ENCODE results near the gene CNTNAP3. TPM values are rescaled to one million over a fixed set of nuclear protein-coding genes. Genes with fewer than 3 reads are reported as not detected.
"Not testable (repeated sequence)": the region's sequence is repeated elsewhere in the genome, so short reads cannot be mapped to it uniquely, and the experiment has no call there.

CNTNAP3 gene
- total RNA-seq, 1 donor from 2014 or later = 22.3 TPM

GRCh38 chr9:39078621-39079256 lies 209.2 kb downstream of the CNTNAP3 start:
- DNase-seq (ENCODE audit: low spot score); H3K4me3 Mint-ChIP-seq (ENCODE audit: unreplicated experiment); H3K27me3 Mint-ChIP-seq (ENCODE audit: low read depth); H3K36me3 Mint-ChIP-seq (ENCODE audit: low read depth); H3K9me3 Mint-ChIP-seq (ENCODE audit: low read depth); H3K27ac Mint-ChIP-seq (ENCODE audit: unreplicated experiment); H3K4me1 Mint-ChIP-seq (ENCODE audit: low read depth): not testable (repeated sequence)
- peak; percentile 49 for TF ChIP-seq CTCF (IDR thresholded peaks at IDR 0.05)

GRCh38 chr9:39073537-39073936 lies 214.4 kb downstream of the CNTNAP3 start:
- not testable (repeated sequence) for H3K4me3 Mint-ChIP-seq (ENCODE audit: unreplicated experiment); DNase-seq (ENCODE audit: low spot score); H3K9me3 Mint-ChIP-seq (ENCODE audit: low read depth); H3K4me1 Mint-ChIP-seq (ENCODE audit: low read depth); H3K27ac Mint-ChIP-seq (ENCODE audit: unreplicated experiment); H3K27me3 Mint-ChIP-seq (ENCODE audit: low read depth); H3K36me3 Mint-ChIP-seq (ENCODE audit: low read depth)

- H3K27me3 Mint-ChIP-seq (ENCODE audit: low read depth); H3K4me3 Mint-ChIP-seq (ENCODE audit: unreplicated experiment); H3K4me1 Mint-ChIP-seq (ENCODE audit: low read depth); DNase-seq (ENCODE audit: low spot score); H3K36me3 Mint-ChIP-seq (ENCODE audit: low read depth); H3K27ac Mint-ChIP-seq (ENCODE audit: unreplicated experiment): not testable (repeated sequence)
- peaks cover 11% of the 10 kb centered on the region for H3K9me3 Mint-ChIP-seq (ENCODE audit: low read depth)
These were observed 220.3 kb downstream of the CNTNAP3 start for GRCh38 chr9:39067683-39068082.

- H3K27ac Mint-ChIP-seq (ENCODE audit: unreplicated experiment); H3K4me1 Mint-ChIP-seq (ENCODE audit: low read depth); H3K4me3 Mint-ChIP-seq (ENCODE audit: unreplicated experiment); DNase-seq (ENCODE audit: low spot score); H3K36me3 Mint-ChIP-seq (ENCODE audit: low read depth); H3K27me3 Mint-ChIP-seq (ENCODE audit: low read depth): not testable (repeated sequence)
- peaks cover 11% of the 10 kb centered on the region for H3K9me3 Mint-ChIP-seq (ENCODE audit: low read depth)
These were observed 225.0 kb downstream of the CNTNAP3 start for GRCh38 chr9:39062966-39063365.

GRCh38 chr9:39054453-39054852 lies 233.5 kb downstream of the CNTNAP3 start:
- not testable (repeated sequence) for H3K27me3 Mint-ChIP-seq (ENCODE audit: low read depth); H3K27ac Mint-ChIP-seq (ENCODE audit: unreplicated experiment); H3K9me3 Mint-ChIP-seq (ENCODE audit: low read depth); H3K4me1 Mint-ChIP-seq (ENCODE audit: low read depth); DNase-seq (ENCODE audit: low spot score); H3K4me3 Mint-ChIP-seq (ENCODE audit: unreplicated experiment); H3K36me3 Mint-ChIP-seq (ENCODE audit: low read depth)

- H3K36me3 Mint-ChIP-seq (ENCODE audit: low read depth); H3K27me3 Mint-ChIP-seq (ENCODE audit: low read depth); H3K9me3 Mint-ChIP-seq (ENCODE audit: low read depth); DNase-seq (ENCODE audit: low spot score); H3K4me1 Mint-ChIP-seq (ENCODE audit: low read depth); H3K27ac Mint-ChIP-seq (ENCODE audit: unreplicated experiment); H3K4me3 Mint-ChIP-seq (ENCODE audit: unreplicated experiment): not testable (repeated sequence)
These were observed 241.1 kb downstream of the CNTNAP3 start for GRCh38 chr9:39046833-39047232.

- DNase-seq (ENCODE audit: low spot score); H3K27ac Mint-ChIP-seq (ENCODE audit: unreplicated experiment); H3K4me1 Mint-ChIP-seq (ENCODE audit: low read depth); H3K9me3 Mint-ChIP-seq (ENCODE audit: low read depth); H3K4me3 Mint-ChIP-seq (ENCODE audit: unreplicated experiment); H3K36me3 Mint-ChIP-seq (ENCODE audit: low read depth); H3K27me3 Mint-ChIP-seq (ENCODE audit: low read depth): not testable (repeated sequence)
These were observed 245.6 kb downstream of the CNTNAP3 start for GRCh38 chr9:39042352-39042803.

- H3K9me3 Mint-ChIP-seq (ENCODE audit: low read depth); DNase-seq (ENCODE audit: low spot score); H3K36me3 Mint-ChIP-seq (ENCODE audit: low read depth); H3K27ac Mint-ChIP-seq (ENCODE audit: unreplicated experiment); H3K4me3 Mint-ChIP-seq (ENCODE audit: unreplicated experiment); H3K4me1 Mint-ChIP-seq (ENCODE audit: low read depth); H3K27me3 Mint-ChIP-seq (ENCODE audit: low read depth): not testable (repeated sequence)
These were observed 246.2 kb downstream of the CNTNAP3 start for GRCh38 chr9:39041774-39042173.

GRCh38 chr9:39039148-39039547 lies 248.8 kb downstream of the CNTNAP3 start:
- H3K27ac Mint-ChIP-seq (ENCODE audit: unreplicated experiment); H3K4me3 Mint-ChIP-seq (ENCODE audit: unreplicated experiment); H3K36me3 Mint-ChIP-seq (ENCODE audit: low read depth); H3K4me1 Mint-ChIP-seq (ENCODE audit: low read depth); H3K27me3 Mint-ChIP-seq (ENCODE audit: low read depth); H3K9me3 Mint-ChIP-seq (ENCODE audit: low read depth); DNase-seq (ENCODE audit: low spot score): not testable (repeated sequence)

GRCh38 chr9:39038221-39038620 lies 249.7 kb downstream of the CNTNAP3 start:
- not testable (repeated sequence) for H3K27me3 Mint-ChIP-seq (ENCODE audit: low read depth); H3K27ac Mint-ChIP-seq (ENCODE audit: unreplicated experiment); H3K9me3 Mint-ChIP-seq (ENCODE audit: low read depth); H3K36me3 Mint-ChIP-seq (ENCODE audit: low read depth); DNase-seq (ENCODE audit: low spot score); H3K4me1 Mint-ChIP-seq (ENCODE audit: low read depth); H3K4me3 Mint-ChIP-seq (ENCODE audit: unreplicated experiment)

- DNase-seq (ENCODE audit: low spot score); H3K36me3 Mint-ChIP-seq (ENCODE audit: low read depth); H3K27ac Mint-ChIP-seq (ENCODE audit: unreplicated experiment); H3K4me1 Mint-ChIP-seq (ENCODE audit: low read depth); H3K27me3 Mint-ChIP-seq (ENCODE audit: low read depth); H3K4me3 Mint-ChIP-seq (ENCODE audit: unreplicated experiment); H3K9me3 Mint-ChIP-seq (ENCODE audit: low read depth): not testable (repeated sequence)
These were observed 254.1 kb downstream of the CNTNAP3 start for GRCh38 chr9:39033849-39034248.

GRCh38 chr9:39030204-39031019 lies 257.6 kb downstream of the CNTNAP3 start:
- not testable (repeated sequence) for H3K27me3 Mint-ChIP-seq (ENCODE audit: low read depth); H3K4me1 Mint-ChIP-seq (ENCODE audit: low read depth); H3K36me3 Mint-ChIP-seq (ENCODE audit: low read depth); H3K9me3 Mint-ChIP-seq (ENCODE audit: low read depth); H3K4me3 Mint-ChIP-seq (ENCODE audit: unreplicated experiment); DNase-seq (ENCODE audit: low spot score); H3K27ac Mint-ChIP-seq (ENCODE audit: unreplicated experiment)

Measured in chondrocyte (in vitro differentiated cells).